Measurements from ENCODE around the gene MYH11.
"Not testable (repeated sequence)": the region's sequence is repeated elsewhere in the genome, so short reads cannot be mapped to it uniquely, and the experiment has no call there.

Gene MYH11

DNA sequence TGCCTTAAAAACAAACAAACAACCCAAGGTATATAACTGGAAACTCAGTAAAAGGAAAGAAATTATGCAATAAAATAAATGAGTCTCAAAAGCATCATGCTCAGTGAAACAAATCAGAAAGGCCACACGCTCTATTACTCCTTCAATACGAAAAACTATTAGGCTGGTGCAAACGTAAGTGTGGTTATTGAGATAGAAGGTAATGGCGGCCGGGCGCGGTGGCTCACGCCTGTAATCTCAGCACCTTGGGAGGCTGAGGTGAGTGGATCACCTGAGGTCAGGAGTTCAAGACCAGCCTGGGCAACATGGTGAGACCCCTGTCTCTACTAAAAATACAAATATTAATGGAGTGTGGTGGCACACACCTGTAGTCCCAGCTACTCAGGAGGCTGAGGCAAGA, 17.6 kb downstream of the MYH11 start:
- DNase-seq (ENCODE audit: low read depth): not testable (repeated sequence)

DNA sequence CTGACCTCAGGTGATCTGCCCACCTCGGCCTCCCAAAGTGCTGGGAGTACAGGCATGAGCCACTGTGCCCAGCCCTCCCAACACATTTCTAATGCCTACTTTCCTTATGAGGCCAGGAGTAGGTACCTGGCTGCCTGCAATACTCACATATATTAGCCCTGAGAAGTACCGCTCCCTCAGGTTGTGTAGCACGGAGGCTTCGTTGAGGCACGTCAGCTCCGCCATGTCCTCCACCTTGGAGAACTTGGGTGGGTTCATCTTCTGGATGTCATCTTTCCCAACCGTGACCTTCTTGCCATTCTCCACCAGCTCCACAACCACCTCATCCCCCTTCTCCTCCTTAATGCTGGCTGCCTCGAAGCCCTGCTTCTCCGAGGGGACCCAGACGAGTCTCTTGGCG, 19.1 kb downstream of the MYH11 start:
- no peak for DNase-seq (ENCODE audit: low read depth)

DNA sequence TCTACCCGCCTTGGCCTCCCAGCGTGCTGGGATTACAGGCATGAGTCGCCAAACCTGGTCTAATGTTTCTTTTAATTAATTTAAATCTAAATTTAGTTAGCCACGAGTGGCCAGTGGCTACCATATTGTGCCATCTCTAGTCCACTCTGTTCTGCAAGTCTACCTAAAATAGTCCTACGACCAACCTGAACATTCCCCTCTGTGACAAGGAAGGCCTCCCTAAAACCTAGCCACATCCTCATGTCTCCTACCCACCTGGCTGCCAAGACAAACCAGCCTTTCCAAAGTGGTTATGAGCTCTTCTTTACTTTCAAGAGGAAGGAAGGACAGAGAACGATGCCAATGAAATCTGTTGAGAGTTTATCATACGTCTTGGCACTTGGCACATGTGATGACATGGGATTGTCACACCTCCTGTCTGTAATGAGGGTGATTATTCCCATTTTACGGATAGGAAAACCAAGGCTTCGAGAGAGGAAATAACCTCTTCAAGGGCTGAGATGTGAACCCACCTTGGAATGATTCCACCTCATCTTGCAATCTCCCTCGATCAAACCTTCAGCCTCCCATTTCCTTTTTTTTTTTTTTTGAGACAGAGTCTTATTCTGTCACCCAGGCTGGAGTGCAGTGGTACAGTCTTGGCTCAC, 19.7 kb downstream of the MYH11 start:
- no peak for DNase-seq (ENCODE audit: low read depth)

GRCh38 chr16:15836074-15836473, 20.8 kb downstream of the MYH11 start:
- no peak for DNase-seq (ENCODE audit: low read depth)

DNA sequence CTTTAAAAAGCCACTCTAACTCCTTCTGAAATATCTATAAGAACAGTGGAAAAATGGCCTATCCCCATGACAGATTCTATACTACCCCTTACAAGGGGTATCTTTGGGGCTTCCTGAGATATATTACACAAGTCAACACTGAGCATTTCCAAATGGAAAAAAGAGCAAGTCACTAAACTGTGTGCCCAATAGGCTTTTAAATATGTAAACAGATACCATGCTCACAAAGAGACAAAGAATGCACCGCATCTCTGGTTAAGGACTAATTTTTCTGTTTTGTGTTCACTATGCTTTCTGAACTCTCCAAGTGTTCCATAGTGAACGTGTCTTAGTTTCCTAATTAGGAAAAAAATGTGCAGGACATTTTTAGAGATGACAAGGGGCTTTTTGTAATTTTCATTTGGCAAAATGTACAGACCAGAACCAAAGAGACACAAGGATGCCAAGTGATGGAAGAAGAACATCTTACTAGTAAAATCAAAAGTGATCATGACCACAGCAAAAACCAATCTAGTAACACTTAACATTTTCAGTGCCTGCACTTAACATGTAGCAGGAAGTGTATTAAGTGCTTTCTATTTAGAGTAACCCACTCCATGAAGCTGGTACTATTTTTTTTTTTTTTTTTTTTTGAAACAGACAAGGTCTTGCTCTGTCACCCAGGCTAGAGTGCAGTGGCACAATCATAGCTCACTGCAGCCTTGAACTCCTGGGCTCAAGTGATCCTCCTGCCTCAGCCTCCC, 21.5 kb downstream of the MYH11 start:
- DNase-seq (ENCODE audit: low read depth): no peak

- DNase-seq (ENCODE audit: low read depth): no peak
Observed at GRCh38 chr16:15834502-15834901, 22.3 kb downstream of the MYH11 start.

GRCh38 chr16:15833541-15833940, 23.3 kb downstream of the MYH11 start:
- no peak for DNase-seq (ENCODE audit: low read depth)

GRCh38 chr16:15832241-15832640, 24.6 kb downstream of the MYH11 start:
- DNase-seq (ENCODE audit: low read depth): no peak

- DNase-seq (ENCODE audit: low read depth): no peak
Observed at GRCh38 chr16:15830832-15831451, 25.9 kb downstream of the MYH11 start.

GRCh38 chr16:15829460-15829859, 27.4 kb downstream of the MYH11 start:
- DNase-seq (ENCODE audit: low read depth): no peak

- DNase-seq (ENCODE audit: low read depth): no peak
Observed at GRCh38 chr16:15827709-15828343, 29.0 kb downstream of the MYH11 start.

- DNase-seq (ENCODE audit: low read depth): no peak
Observed at GRCh38 chr16:15827299-15827698, 29.5 kb downstream of the MYH11 start.

GRCh38 chr16:15825750-15826305, 31.0 kb downstream of the MYH11 start:
- no peak for DNase-seq (ENCODE audit: low read depth)

DNA sequence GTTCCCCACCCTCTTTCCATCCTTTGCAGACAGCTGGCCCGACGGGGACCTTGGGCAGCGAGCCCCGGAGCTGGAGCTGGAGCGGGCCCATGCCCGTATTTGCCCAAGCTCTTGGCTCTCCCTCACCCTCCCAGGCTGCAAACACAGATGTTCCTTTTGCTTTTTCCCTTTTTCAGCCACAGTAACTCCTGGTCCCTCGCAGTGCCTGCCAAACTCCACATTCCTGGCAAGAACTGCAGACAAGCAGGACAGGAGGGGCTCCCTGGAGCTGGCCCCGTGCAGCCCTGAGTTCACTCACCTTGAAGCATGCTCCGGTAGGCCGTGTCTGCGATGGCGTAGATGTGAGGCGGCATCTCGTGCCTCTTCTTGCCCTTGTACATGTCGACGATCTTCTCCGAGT, 33.9 kb downstream of the MYH11 start:
- DNase-seq (ENCODE audit: low read depth): no peak

DNA sequence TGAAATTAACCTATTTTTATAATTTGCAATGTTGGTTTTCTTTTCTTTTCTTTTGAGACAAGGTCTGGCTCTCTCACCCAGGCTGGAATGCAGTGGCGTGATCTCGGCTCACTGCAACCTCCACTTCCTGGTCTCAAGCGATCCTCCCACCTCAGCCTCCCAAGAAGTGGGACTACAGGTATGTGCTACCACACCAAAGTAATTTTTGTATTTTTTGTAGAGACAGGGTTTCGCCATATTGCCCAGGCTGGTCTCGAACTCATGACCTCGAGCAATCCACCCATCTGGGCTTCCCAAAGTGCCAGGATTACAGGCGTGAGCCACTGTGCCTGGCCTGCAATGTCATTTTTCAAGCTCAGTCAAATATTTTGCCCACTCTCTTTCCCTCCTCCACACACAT, 36.0 kb downstream of the MYH11 start:
- DNase-seq (ENCODE audit: low read depth): no peak

- no peak for DNase-seq (ENCODE audit: low read depth)
Observed at GRCh38 chr16:15819046-15819445, 37.8 kb downstream of the MYH11 start.

DNA sequence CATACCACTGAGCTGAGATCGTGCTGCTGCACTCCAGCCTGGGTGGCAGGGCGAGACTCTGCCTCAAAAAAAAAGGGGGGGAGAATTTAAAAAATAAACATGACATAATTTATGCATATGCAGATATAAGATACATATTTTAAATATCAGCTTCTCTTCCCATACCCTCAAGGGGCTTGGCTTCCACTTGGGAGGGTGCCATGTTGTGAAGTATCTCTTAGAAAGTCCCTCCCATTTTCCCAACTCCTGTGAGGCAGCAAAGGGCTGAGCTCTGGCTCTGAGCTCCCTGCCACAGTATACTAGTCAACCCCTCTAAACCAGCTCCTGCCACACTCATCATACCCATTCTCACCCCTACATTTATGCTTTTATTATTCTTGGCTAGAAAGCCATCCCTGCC, 39.4 kb downstream of the MYH11 start:
- no peak for DNase-seq (ENCODE audit: low read depth)

GRCh38 chr16:15816228-15816627, 40.6 kb downstream of the MYH11 start:
- no peak for DNase-seq (ENCODE audit: low read depth)

GRCh38 chr16:15812401-15812750, 44.5 kb downstream of the MYH11 start:
- DNase-seq (ENCODE audit: low read depth): not testable (repeated sequence)

GRCh38 chr16:15811481-15812400, 45.1 kb downstream of the MYH11 start:
- no peak for DNase-seq (ENCODE audit: low read depth)

- DNase-seq (ENCODE audit: low read depth): no peak
Observed at GRCh38 chr16:15810949-15811348, 45.9 kb downstream of the MYH11 start.

- DNase-seq (ENCODE audit: low read depth): no peak
Observed at GRCh38 chr16:15810411-15810810, 46.4 kb downstream of the MYH11 start.

Data from activated T-cell treated with anti-CD3 and anti-CD28 coated beads for 1 hour (primary cell).